Activated T-helper 17 cell treated with anti-CD3 and anti-CD28 coated beads, Interleukin-2, amount 50 U/mL, for 72 hours (primary cell): ENCODE results near the gene ADRA2C. TPM values are rescaled to one million over a fixed set of nuclear protein-coding genes. Genes with fewer than 3 reads are reported as not detected.
A peak's percentile ranks its signal among the peaks of the same experiment; 100 is the strongest.

Source experiments
- ATAC-seq: fragments of 150-1000 bp; cut with Tn5 transposase; replicated peaks from 2 replicates; pipeline ENCODE4 v1.10.0; 2021; ENCODE audit warnings: mild to moderate bottlenecking, moderate library complexity
- H3K27ac Mint-ChIP-seq: one replicate; pipeline ENCODE4 v1.8.0; 2022; ENCODE audit warnings: mixed read lengths
- H3K27me3 Mint-ChIP-seq: one replicate; pipeline ENCODE4 v1.8.0; 2022; ENCODE audit warnings: mixed read lengths
- H3K36me3 Mint-ChIP-seq: one replicate; pipeline ENCODE4 v1.8.0; 2022; ENCODE audit warnings: low read depth, mild to moderate bottlenecking, mixed read lengths
- H3K4me1 Mint-ChIP-seq: one replicate; pipeline ENCODE4 v1.8.0; 2022; ENCODE audit warnings: mixed read lengths
- H3K4me3 Mint-ChIP-seq: one replicate; pipeline ENCODE4 v1.8.0; 2022; ENCODE audit warnings: mild to moderate bottlenecking, mixed read lengths
- H3K9me3 Mint-ChIP-seq: one replicate; pipeline ENCODE4 v1.8.0; 2022; ENCODE audit warnings: mixed read lengths
- total RNA-seq, 2 donors: library from RNA; stranded (reverse); gene quantifications; one replicate each; pipeline ENCODE4 v1.2.3, GENCODE V29; 2022

Gene ADRA2C
- not detected for total RNA-seq

GRCh38 chr4:3766036-3766784, at the start of gene ADRA2C:
ADRA2C (plus strand) TSS chr4:3766385; CDS start chr4:3766607, 222 bp downstream.
- Mint-ChIP-seq H3K27me3 (peaks cover 6% of the 10 kb centered on the region), H3K4me1 (no peaks in the 10 kb centered on the region), H3K36me3 (no peaks in the 10 kb centered on the region), H3K9me3 (no peaks in the 10 kb centered on the region), H3K27ac (no peak within 1 kb of the TSS), H3K4me3 (peak within 1 kb of the TSS; percentile 36)
- no peak for ATAC-seq

- ATAC-seq, result no peak
- Mint-ChIP-seq H3K36me3 (no peaks in the 10 kb centered on the region), H3K9me3 (peaks cover 11% of the 10 kb centered on the region), H3K27ac (no peak overlapping the region), H3K4me3 (no peak overlapping the region), H3K27me3 (peaks cover 26% of the 10 kb centered on the region), H3K4me1 (no peaks in the 10 kb centered on the region)
Observed at GRCh38 chr4:3716631-3717235, 49.5 kb upstream of the ADRA2C start.

GRCh38 chr4:3717241-3717640, 48.9 kb upstream of the ADRA2C start:
- Mint-ChIP-seq H3K4me1 (no peaks in the 10 kb centered on the region), H3K4me3 (no peak overlapping the region), H3K27ac (no peak overlapping the region), H3K36me3 (no peaks in the 10 kb centered on the region), H3K9me3 (peaks cover 11% of the 10 kb centered on the region), H3K27me3 (peaks cover 26% of the 10 kb centered on the region)
- ATAC-seq, result no peak

- no peaks in the 10 kb centered on the region for H3K4me1 Mint-ChIP-seq
- no peak overlapping the region for H3K4me3 Mint-ChIP-seq
- no peak for ATAC-seq
Observed at GRCh38 chr4:3718462-3718861, 47.7 kb upstream of the ADRA2C start.

GRCh38 chr4:3719191-3719590, 47.0 kb upstream of the ADRA2C start:
- no peak for ATAC-seq
- Mint-ChIP-seq H3K27ac (no peak overlapping the region), H3K4me1 (no peaks in the 10 kb centered on the region), H3K4me3 (no peak overlapping the region), H3K9me3 (peaks cover 11% of the 10 kb centered on the region), H3K27me3 (peaks cover 26% of the 10 kb centered on the region), H3K36me3 (no peaks in the 10 kb centered on the region)

More at GRCh38 chr4:3718462-3718861, 47.7 kb upstream of the ADRA2C start:
- Mint-ChIP-seq H3K27ac (no peak overlapping the region), H3K36me3 (no peaks in the 10 kb centered on the region), H3K9me3 (peaks cover 11% of the 10 kb centered on the region), H3K27me3 (peaks cover 26% of the 10 kb centered on the region)

GRCh38 chr4:3719836-3720235, 46.3 kb upstream of the ADRA2C start:
- Mint-ChIP-seq H3K27me3 (peaks cover 32% of the 10 kb centered on the region), H3K4me3 (no peak overlapping the region), H3K36me3 (no peaks in the 10 kb centered on the region), H3K9me3 (peaks cover 11% of the 10 kb centered on the region), H3K4me1 (peaks cover 5% of the 10 kb centered on the region), H3K27ac (no peak overlapping the region)
- ATAC-seq, result no peak

- H3K4me3 Mint-ChIP-seq, result no peak overlapping the region
- no peak for ATAC-seq
- H3K27ac Mint-ChIP-seq, result no peak overlapping the region
- H3K4me1 Mint-ChIP-seq, result peaks cover 6% of the 10 kb centered on the region
- H3K9me3 Mint-ChIP-seq, result peaks cover 11% of the 10 kb centered on the region
- H3K36me3 Mint-ChIP-seq, result no peaks in the 10 kb centered on the region
- peaks cover 32% of the 10 kb centered on the region for H3K27me3 Mint-ChIP-seq
Observed at GRCh38 chr4:3720466-3720865, 45.7 kb upstream of the ADRA2C start.

- H3K4me3 Mint-ChIP-seq, result no peak overlapping the region
- no peak for ATAC-seq
- no peaks in the 10 kb centered on the region for H3K36me3 Mint-ChIP-seq
- peaks cover 11% of the 10 kb centered on the region for H3K9me3 Mint-ChIP-seq
- H3K27me3 Mint-ChIP-seq, result peaks cover 32% of the 10 kb centered on the region
- H3K4me1 Mint-ChIP-seq, result peaks cover 6% of the 10 kb centered on the region
- H3K27ac Mint-ChIP-seq, result no peak overlapping the region
Observed at GRCh38 chr4:3721186-3721585, 45.0 kb upstream of the ADRA2C start.

GRCh38 chr4:3721627-3722026, 44.6 kb upstream of the ADRA2C start:
- Mint-ChIP-seq H3K4me1 (peaks cover 6% of the 10 kb centered on the region), H3K27ac (no peak overlapping the region), H3K4me3 (no peak overlapping the region), H3K36me3 (no peaks in the 10 kb centered on the region), H3K27me3 (peaks cover 32% of the 10 kb centered on the region), H3K9me3 (peaks cover 11% of the 10 kb centered on the region)
- ATAC-seq, result no peak

GRCh38 chr4:3722446-3723231, 43.5 kb upstream of the ADRA2C start:
- H3K27ac Mint-ChIP-seq, result no peak overlapping the region
- ATAC-seq, result no peak
- H3K4me3 Mint-ChIP-seq, result no peak overlapping the region
- no peaks in the 10 kb centered on the region for H3K36me3 Mint-ChIP-seq
- H3K4me1 Mint-ChIP-seq, result peaks cover 6% of the 10 kb centered on the region
- H3K9me3 Mint-ChIP-seq, result peaks cover 11% of the 10 kb centered on the region
- peaks cover 32% of the 10 kb centered on the region for H3K27me3 Mint-ChIP-seq

- Mint-ChIP-seq H3K27me3 (peaks cover 26% of the 10 kb centered on the region), H3K9me3 (peaks cover 7% of the 10 kb centered on the region), H3K4me3 (no peak overlapping the region), H3K4me1 (peaks cover 6% of the 10 kb centered on the region), H3K36me3 (no peaks in the 10 kb centered on the region), H3K27ac (no peak overlapping the region)
- no peak for ATAC-seq
Observed at GRCh38 chr4:3723232-3723642, 42.9 kb upstream of the ADRA2C start.

GRCh38 chr4:3724319-3725231, 41.6 kb upstream of the ADRA2C start:
- no peak overlapping the region for H3K4me3 Mint-ChIP-seq
- H3K27me3 Mint-ChIP-seq, result peaks cover 22% of the 10 kb centered on the region
- ATAC-seq, result no peak
- H3K9me3 Mint-ChIP-seq, result no peaks in the 10 kb centered on the region
- H3K4me1 Mint-ChIP-seq, result peaks cover 6% of the 10 kb centered on the region
- H3K27ac Mint-ChIP-seq, result no peak overlapping the region
- no peaks in the 10 kb centered on the region for H3K36me3 Mint-ChIP-seq

- peaks cover 6% of the 10 kb centered on the region for H3K4me1 Mint-ChIP-seq
- H3K9me3 Mint-ChIP-seq, result no peaks in the 10 kb centered on the region
- no peak overlapping the region for H3K4me3 Mint-ChIP-seq
- no peak for ATAC-seq
- peaks cover 14% of the 10 kb centered on the region for H3K27me3 Mint-ChIP-seq
- H3K27ac Mint-ChIP-seq, result no peak overlapping the region
- no peaks in the 10 kb centered on the region for H3K36me3 Mint-ChIP-seq
Observed at GRCh38 chr4:3725936-3726870, 40.0 kb upstream of the ADRA2C start.
